CD4-positive, alpha-beta memory T cell (primary cell): ENCODE data around the gene SPIB. TPM values are rescaled to one million over a fixed set of nuclear protein-coding genes. Genes with fewer than 3 reads are reported as not detected.
A peak's percentile ranks its signal among the peaks of the same experiment; 100 is the strongest.

ENCODE experiments used
- CTCF ChIA-PET: fragments of 350-600 bp; sonication (Branson Sonifier 250); formaldehyde crosslinking; loops from one replicate; lab custom pipeline; 2021; ENCODE audit warnings: inconsistent platforms; ENCODE audit not compliant: partially characterized antibody; lab: Charles Lee
- POLR2A ChIA-PET: fragments of 350-600 bp; sonication (Branson Sonifier 250); formaldehyde crosslinking; loops from one replicate; lab custom pipeline; 2021; ENCODE audit not compliant: partially characterized antibody; lab: Charles Lee
- DNase-seq, 5 donors: peaks; one replicate each; pipeline versions ENCODE4 v3.0.0 to v3.0.0-alpha.2; 2020 to 2022; ENCODE audit warnings: mixed read lengths in 1 of 5
- H3K27ac ChIP-seq: one replicate; pipeline ENCODE4 v1.7.0; 2013; ENCODE audit warnings: low read depth, low read length
- H3K27me3 ChIP-seq: 2 replicates; pipeline ENCODE4 v1.7.0; 2013; ENCODE audit warnings: mild to moderate bottlenecking, low read length, moderate library complexity; ENCODE audit not compliant: insufficient read depth
- H3K36me3 ChIP-seq: 2 replicates; pipeline ENCODE4 v1.7.0; 2013; ENCODE audit warnings: mild to moderate bottlenecking, low read length, moderate library complexity; ENCODE audit not compliant: insufficient read depth
- H3K4me1 ChIP-seq: 2 replicates; pipeline ENCODE4 v1.7.0; 2013; ENCODE audit warnings: mild to moderate bottlenecking, low read length, moderate library complexity; ENCODE audit not compliant: insufficient read depth
- H3K4me3 ChIP-seq, 2 donors: one replicate each; pipeline ENCODE4 v1.7.0; 2013; ENCODE audit warnings: low read length in 2 of 2, mild to moderate bottlenecking in 1 of 2
- H3K9me3 ChIP-seq, 2 donors: one replicate each; pipeline ENCODE4 v1.7.0; 2013; ENCODE audit warnings: low read length in 2 of 2, control low read depth in 1 of 2; ENCODE audit not compliant: control insufficient read depth in 1 of 2
- H3K27ac Mint-ChIP-seq, 7 donors: one replicate each; pipeline ENCODE4 v1.8.0; 2020 to 2021; ENCODE audit warnings: mixed read lengths in 7 of 7, mild to moderate bottlenecking in 6 of 7, inconsistent platforms in 3 of 7, moderate library complexity in 3 of 7
- H3K27me3 Mint-ChIP-seq, 2 donors: one replicate each; pipeline ENCODE4 v1.8.0; 2020 to 2021; ENCODE audit warnings: mixed read lengths in 2 of 2
- H3K36me3 Mint-ChIP-seq, 2 donors: one replicate each; pipeline ENCODE4 v1.8.0; 2020 to 2021; ENCODE audit warnings: mixed read lengths in 2 of 2, inconsistent platforms in 1 of 2, mild to moderate bottlenecking in 1 of 2
- H3K4me1 Mint-ChIP-seq, 4 donors: one replicate each; pipeline ENCODE4 v1.8.0; 2020 to 2021; ENCODE audit warnings: mixed read lengths in 4 of 4, mild to moderate bottlenecking in 1 of 4
- H3K4me3 Mint-ChIP-seq, 8 donors: one replicate each; pipeline ENCODE4 v1.8.0; 2020 to 2021; ENCODE audit warnings: mixed read lengths in 8 of 8, mild to moderate bottlenecking in 7 of 8, moderate library complexity in 6 of 8, inconsistent platforms in 3 of 8
- H3K9me3 Mint-ChIP-seq, 8 donors: one replicate each; pipeline ENCODE4 v1.8.0; 2020 to 2021; ENCODE audit warnings: mixed read lengths in 8 of 8, mild to moderate bottlenecking in 5 of 8, inconsistent platforms in 3 of 8, moderate library complexity in 1 of 8
- intact Hi-C: fragments of 100-400 bp; cut with micrococcal nuclease; formaldehyde crosslinking; loops from one replicate; pipeline ENCODE4 v1.15.1; 2023
- polyA plus RNA-seq, 2 donors: library from polyadenylated mRNA; unstranded; fragments of 300-500 nt; fragmentation: Illumina TruSeq; gene quantifications; one replicate each; pipeline ENCODE4 v1.2.3, GENCODE V29; 2021
- total RNA-seq, 2 experiments: library from RNA; stranded (reverse); gene quantifications; one replicate each; pipeline ENCODE4 v1.2.3, GENCODE V29; 2021

The SPIB gene
- total and polyA plus RNA-seq, 4 experiments from 2014 or later: 1.9 TPM; not detected in 3

DNA sequence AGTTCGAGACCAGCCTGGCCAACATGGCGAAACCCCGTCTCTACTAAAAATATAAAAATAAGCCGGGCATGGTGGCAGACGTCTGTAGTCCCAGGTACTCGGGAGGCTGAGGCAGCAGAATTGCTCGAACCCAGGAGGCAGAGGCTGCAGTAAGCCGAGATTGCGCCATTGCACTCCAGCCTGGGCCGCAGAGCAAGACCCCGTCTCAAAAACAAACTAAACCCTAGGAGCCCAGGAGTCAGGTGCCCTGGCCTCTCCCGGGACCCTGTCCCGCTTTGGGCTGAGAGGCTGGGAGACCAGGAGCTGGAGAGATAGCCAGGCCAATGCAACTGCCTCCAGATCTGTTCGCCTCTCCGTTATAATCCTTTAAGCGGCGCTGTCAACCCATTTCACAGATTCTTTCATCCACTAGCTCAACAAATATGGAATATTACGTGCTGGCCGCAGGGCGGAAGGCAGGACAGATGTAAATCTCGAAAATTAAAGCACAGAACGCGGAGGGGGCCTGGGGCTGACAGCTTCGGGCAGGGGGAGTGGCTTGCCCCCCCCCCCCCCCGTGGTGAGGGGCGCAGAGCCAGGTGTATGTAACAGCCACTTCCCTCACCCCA, 8.7 kb downstream of the SPIB start:
- no peak overlapping the region for H3K4me3 ChIP-seq
- no peaks in the 10 kb centered on the region for H3K9me3 Mint-ChIP-seq
- no peaks in the 10 kb centered on the region for H3K9me3 ChIP-seq
- no peak for DNase-seq
- H3K27ac ChIP-seq: no peak overlapping the region
- no peaks in the 10 kb centered on the region for H3K36me3 Mint-ChIP-seq
- intact Hi-C loops: no loop called here
- peak overlapping the region in 2 of 8 donors; percentile 65 to 77 for H3K4me3 Mint-ChIP-seq
- peaks cover 10% of the 10 kb centered on the region for H3K4me1 ChIP-seq
- ChIA-PET CTCF (interaction anchor here (1.0 to 1.6 kb wide), 2 partner anchors 59 to 356 kb away, joined by 3 read pairs; no protein-coding TSS in a partner anchor), POLR2A (no interaction called here)
- peaks cover 6 to 17% (median 12%) of the 10 kb centered on the region in 4 donors for H3K4me1 Mint-ChIP-seq
- H3K36me3 ChIP-seq: no peaks in the 10 kb centered on the region
- peaks cover 2 to 15% of the 10 kb centered on the region in 2 donors for H3K27me3 Mint-ChIP-seq
- no peaks in the 10 kb centered on the region for H3K27me3 ChIP-seq
- peak overlapping the region in 2 of 7 donors; percentile 48 to 55 for H3K27ac Mint-ChIP-seq

DNA sequence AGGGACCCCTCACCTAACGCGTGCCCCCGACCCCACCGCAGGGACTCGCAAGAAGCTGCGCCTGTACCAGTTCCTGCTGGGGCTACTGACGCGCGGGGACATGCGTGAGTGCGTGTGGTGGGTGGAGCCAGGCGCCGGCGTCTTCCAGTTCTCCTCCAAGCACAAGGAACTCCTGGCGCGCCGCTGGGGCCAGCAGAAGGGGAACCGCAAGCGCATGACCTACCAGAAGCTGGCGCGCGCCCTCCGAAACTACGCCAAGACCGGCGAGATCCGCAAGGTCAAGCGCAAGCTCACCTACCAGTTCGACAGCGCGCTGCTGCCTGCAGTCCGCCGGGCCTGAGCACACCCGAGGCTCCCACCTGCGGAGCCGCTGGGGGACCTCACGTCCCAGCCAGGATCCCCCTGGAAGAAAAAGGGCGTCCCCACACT, 9.3 kb downstream of the SPIB start:
- Histone ChIP-seq H3K36me3 (no peaks in the 10 kb centered on the region), H3K27me3 (no peaks in the 10 kb centered on the region), H3K4me1 (peaks cover 13% of the 10 kb centered on the region), H3K27ac (no peak overlapping the region), H3K9me3 (no peaks in the 10 kb centered on the region), H3K4me3 (no peak overlapping the region)
- Mint-ChIP-seq H3K4me3 (peak overlapping the region; percentile 25 to 77 (median 59)), H3K4me1 (peaks cover 6 to 20% (median 12%) of the 10 kb centered on the region in 4 donors), H3K9me3 (no peaks in the 10 kb centered on the region), H3K27ac (peak overlapping the region in 1 of 7 donors; percentile 13), H3K36me3 (no peaks in the 10 kb centered on the region), H3K27me3 (peaks cover 4 to 19% of the 10 kb centered on the region in 2 donors)
- intact Hi-C loops: no loop called here
- POLR2A ChIA-PET: no interaction called here
- peak in 4 of 5 donors; percentile 24 to 32 (median 26) for DNase-seq
- CTCF ChIA-PET: interaction anchor here (1.0 to 1.6 kb wide), 2 partner anchors 59 to 356 kb away, joined by 3 read pairs; no protein-coding TSS in a partner anchor

DNA sequence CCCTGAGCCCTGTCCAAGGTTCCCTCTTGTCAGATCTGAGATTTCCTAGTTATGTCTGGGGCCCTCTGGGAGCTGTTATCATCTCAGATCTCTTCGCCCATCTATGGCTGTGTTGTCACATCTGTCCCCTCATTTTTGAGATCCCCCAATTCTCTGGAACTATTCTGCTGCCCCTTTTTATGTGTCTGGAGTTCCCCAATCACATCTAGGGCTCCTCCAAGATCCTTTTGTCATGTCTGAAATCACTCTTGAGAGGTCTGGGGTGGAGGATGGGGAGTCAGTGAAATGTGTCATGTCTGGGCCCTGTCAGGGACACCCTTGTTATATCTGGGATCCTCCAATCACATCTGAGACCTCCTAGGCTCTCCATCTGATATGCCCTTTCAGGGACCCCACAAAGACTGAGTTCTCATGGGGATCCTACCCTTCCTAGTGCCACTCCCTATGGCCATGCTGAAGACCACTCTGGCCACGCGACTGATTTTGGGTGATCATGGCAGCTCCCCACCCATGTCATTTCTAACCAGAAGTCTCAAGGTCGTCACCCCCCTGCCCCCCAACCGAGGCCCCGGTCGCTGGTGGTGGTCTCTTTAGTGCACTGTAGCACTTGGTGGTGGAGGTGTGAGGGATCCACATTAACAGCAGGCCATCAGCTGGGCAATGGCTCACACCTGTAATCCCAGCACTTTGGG, 10.2 kb downstream of the SPIB start:
- CTCF ChIA-PET: no interaction called here
- intact Hi-C loops: no loop called here
- Mint-ChIP-seq H3K27ac (peak overlapping the region in 3 of 7 donors; percentile 44 to 78 (median 72)), H3K4me3 (peak overlapping the region in 5 of 8 donors; percentile 40 to 65 (median 62)), H3K27me3 (peaks cover 5 to 19% of the 10 kb centered on the region in 2 donors), H3K9me3 (no peaks in the 10 kb centered on the region), H3K4me1 (peaks cover 6 to 21% (median 12%) of the 10 kb centered on the region in 4 donors), H3K36me3 (no peaks in the 10 kb centered on the region)
- no peak for DNase-seq
- POLR2A ChIA-PET: no interaction called here
- Histone ChIP-seq H3K4me1 (peaks cover 13% of the 10 kb centered on the region), H3K27me3 (no peaks in the 10 kb centered on the region), H3K36me3 (no peaks in the 10 kb centered on the region), H3K9me3 (no peaks in the 10 kb centered on the region), H3K4me3 (no peak overlapping the region), H3K27ac (no peak overlapping the region)

DNA sequence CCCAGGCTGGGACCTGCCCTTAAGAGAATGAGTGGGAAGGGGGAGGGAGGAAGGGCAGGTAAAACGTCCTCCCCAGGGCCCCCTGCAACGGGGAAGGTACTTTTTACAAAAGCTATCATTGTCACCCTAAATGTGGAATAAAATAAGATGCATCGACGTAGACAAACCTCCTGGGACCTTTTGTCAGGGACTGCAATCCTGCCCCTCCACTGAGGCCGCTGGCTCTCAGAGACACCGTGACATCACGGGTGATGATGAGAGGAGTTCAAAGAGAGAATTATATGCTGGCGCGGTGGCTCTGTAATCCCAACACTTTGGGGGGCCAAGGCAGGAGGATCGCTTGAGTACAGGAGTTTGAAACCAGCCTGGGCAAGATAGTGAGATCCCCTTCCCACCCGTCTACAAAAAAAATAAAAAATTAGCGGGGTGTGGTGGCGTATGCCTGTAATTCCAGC, 12.2 kb downstream of the SPIB start:
- Mint-ChIP-seq H3K4me3 (peak overlapping the region; percentile 89 to 96 (median 92)), H3K4me1 (peaks cover 6 to 21% (median 12%) of the 10 kb centered on the region in 4 donors), H3K27me3 (peaks cover 7 to 17% of the 10 kb centered on the region in 2 donors), H3K27ac (peak overlapping the region in 5 of 7 donors; percentile 13 to 96 (median 55)), H3K9me3 (no peaks in the 10 kb centered on the region), H3K36me3 (no peaks in the 10 kb centered on the region)
- no peak for DNase-seq
- ChIA-PET POLR2A (no interaction called here), CTCF (no interaction called here)
- Histone ChIP-seq H3K4me3 (peak overlapping the region; percentile 56 to 65), H3K36me3 (no peaks in the 10 kb centered on the region), H3K4me1 (peaks cover 13% of the 10 kb centered on the region), H3K27ac (no peak overlapping the region), H3K27me3 (no peaks in the 10 kb centered on the region), H3K9me3 (no peaks in the 10 kb centered on the region)
- intact Hi-C loops: loop anchor here (2.0 kb wide), 1 partner anchor 46 kb away; the partner anchor contains the start of gene POLD1

DNA sequence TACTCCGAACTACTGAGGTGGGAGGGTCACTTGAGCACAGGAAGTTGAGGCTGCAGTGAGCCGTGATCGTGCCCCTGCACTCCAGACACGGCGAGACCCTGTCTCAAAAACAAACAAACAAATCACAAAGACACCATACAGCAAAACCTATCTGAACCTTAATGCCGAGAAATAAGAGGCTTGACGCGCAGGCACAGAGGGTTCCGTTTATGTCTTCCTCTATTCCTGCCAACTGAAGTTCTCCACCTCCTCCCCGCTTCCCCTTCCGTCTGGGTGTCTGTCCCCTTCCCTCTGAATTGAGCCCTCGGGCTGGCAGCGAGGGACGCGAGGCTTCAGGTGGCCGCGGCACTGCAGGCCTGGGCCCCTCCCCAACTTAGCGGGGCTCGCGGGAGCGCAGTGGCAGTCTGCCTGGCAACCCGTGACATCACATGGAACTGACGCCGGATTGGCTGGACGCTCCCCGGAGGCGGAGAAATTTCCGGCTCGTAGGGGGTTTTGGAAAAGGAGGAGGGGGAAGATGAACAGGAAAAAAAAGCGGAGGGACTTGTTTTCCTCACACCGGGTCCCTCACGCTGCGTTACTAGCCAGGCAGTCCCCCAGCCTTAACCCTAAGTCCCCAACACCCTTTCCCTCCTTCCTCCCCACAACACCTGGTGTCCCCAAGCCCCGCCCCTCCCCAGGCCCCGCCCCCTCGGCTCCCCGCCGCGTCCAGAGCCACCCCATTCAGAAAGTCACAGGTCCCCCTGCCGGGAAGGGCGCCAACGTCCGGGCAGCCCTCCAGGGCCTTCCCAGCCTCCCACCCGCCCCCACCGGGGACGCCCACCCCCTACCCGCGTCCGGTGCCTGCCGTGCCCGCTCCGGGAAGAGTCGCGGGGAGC, 12.8 kb downstream of the SPIB start:
- intact Hi-C loops: loop anchor here (2.0 kb wide), 1 partner anchor 47 kb away; the partner anchor contains the start of gene POLD1
- peaks cover 7 to 17% of the 10 kb centered on the region in 2 donors for H3K27me3 Mint-ChIP-seq
- H3K36me3 Mint-ChIP-seq: no peaks in the 10 kb centered on the region
- DNase-seq: peak; percentile 84 to 91 (median 87)
- Histone ChIP-seq H3K36me3 (no peaks in the 10 kb centered on the region), H3K9me3 (no peaks in the 10 kb centered on the region), H3K4me1 (peaks cover 13% of the 10 kb centered on the region), H3K27ac (peak overlapping the region; percentile 8), H3K4me3 (peak overlapping the region; percentile 56 to 65), H3K27me3 (no peaks in the 10 kb centered on the region)
- H3K4me1 Mint-ChIP-seq: peaks cover 6 to 21% (median 12%) of the 10 kb centered on the region in 4 donors
- peak overlapping the region; percentile 89 to 96 (median 92) for H3K4me3 Mint-ChIP-seq
- ChIA-PET POLR2A (interaction anchor here (0.7 kb wide), 1 partner anchor 80 kb away, joined by 3 read pairs; the partner anchor contains the start of gene JOSD2), CTCF (interaction anchor here (1.1 kb wide), 1 partner anchor 74 kb away, joined by 3 read pairs; no protein-coding TSS in a partner anchor)
- no peaks in the 10 kb centered on the region for H3K9me3 Mint-ChIP-seq
- peak overlapping the region; percentile 55 to 96 (median 92) for H3K27ac Mint-ChIP-seq

DNA sequence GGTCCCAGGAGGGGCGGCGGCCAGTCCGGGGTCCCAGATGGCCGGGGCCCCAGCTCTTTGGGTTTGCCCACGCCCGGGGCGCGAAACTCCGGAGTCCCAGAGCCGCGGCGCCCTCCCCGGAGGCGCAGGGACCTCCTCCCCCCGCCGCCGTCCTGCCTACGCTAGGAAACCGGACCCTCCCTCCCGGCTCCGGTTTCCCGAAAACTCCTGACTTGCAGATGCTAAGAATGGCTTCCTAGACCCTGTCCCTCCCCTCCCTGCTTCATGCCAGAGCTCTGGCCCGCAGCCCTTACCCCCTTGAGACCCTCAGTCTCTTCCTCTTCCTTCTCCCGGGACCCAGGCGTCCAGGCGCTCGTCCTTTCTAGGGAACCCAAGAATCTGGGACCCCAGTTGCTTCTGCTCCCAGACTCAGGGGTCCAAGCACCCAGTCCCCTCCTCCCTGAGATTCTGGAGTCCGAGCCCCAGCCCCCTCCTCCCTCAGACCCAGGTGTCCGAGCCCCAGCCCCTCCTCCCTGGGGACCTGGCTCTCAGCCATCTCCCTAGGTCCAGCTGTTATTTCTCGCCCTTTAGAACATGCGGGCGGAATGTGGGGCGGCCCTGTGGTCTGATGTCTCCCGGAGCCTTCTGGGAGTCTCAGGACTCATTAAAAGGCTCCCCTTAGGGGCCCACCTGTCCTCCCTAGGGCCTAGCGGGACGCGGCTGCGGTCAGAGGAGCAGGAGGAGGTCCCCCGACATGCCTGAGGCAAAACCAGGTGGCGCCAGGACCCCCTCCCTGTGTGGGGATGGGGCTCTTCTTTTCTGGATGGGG, 13.7 kb downstream of the SPIB start, which contains the start of gene MYBPC2:
Gene MYBPC2, plus strand, starts transcription at position 672 of the 808 bp plus-strand sequence. Its CDS starts 62 bp downstream, at position 734.
- Histone ChIP-seq H3K4me1 (peaks cover 13% of the 10 kb centered on the region), H3K27ac (peak within 1 kb of the TSS; percentile 8), H3K4me3 (peak within 1 kb of the TSS; percentile 56 to 65), H3K9me3 (no peaks in the 10 kb centered on the region), H3K36me3 (no peaks in the 10 kb centered on the region), H3K27me3 (no peaks in the 10 kb centered on the region)
- H3K36me3 Mint-ChIP-seq: no peaks in the 10 kb centered on the region
- H3K9me3 Mint-ChIP-seq: no peaks in the 10 kb centered on the region
- H3K27me3 Mint-ChIP-seq: peaks cover 7 to 23% of the 10 kb centered on the region in 2 donors
- peaks cover 6 to 21% (median 12%) of the 10 kb centered on the region in 4 donors for H3K4me1 Mint-ChIP-seq
- POLR2A ChIA-PET: interaction anchor here (0.7 kb wide), 1 partner anchor 79 kb away, joined by 3 read pairs; the partner anchor contains the start of gene JOSD2
- no peak for DNase-seq
- intact Hi-C loops: no loop called here
- CTCF ChIA-PET: interaction anchor here (1.1 kb wide), 1 partner anchor 75 kb away, joined by 3 read pairs; no protein-coding TSS in a partner anchor
- peak within 1 kb of the TSS; percentile 55 to 96 (median 92) for H3K27ac Mint-ChIP-seq
- H3K4me3 Mint-ChIP-seq: peak within 1 kb of the TSS; percentile 89 to 96 (median 92)
